Suprapubic skin (tissue), 4 donors: ENCODE data around the gene CGNL1.

ENCODE experiments used
- EP300 ChIP-seq: sonication (generic); formaldehyde crosslinking; IDR thresholded peaks from one replicate; pipeline ENCODE4 v1.6.1; 2017; ENCODE audit warnings: antibody characterized with exemption
- POLR2AphosphoS5 ChIP-seq, 3 donors: sonication (generic); formaldehyde crosslinking; IDR thresholded peaks; one replicate each; pipeline ENCODE4 v1.6.1; 2017; ENCODE audit warnings: antibody characterized with exemption in 3 of 3
- TF ChIP-seq, protein P1 (sequence below), 2 donors: fragments of 200-600 bp in 1 of 2; fragments of 450-650 bp in 1 of 2; sonication (generic) in 1 of 2; IDR thresholded peaks; one replicate each; pipeline ENCODE4 v1.5.1; 2016 to 2019; ENCODE audit warnings: antibody characterized with exemption in 2 of 2, mild to moderate bottlenecking in 1 of 2, moderate library complexity in 1 of 2

GRCh38 chr15:57389991-57390390 lies 13.7 kb downstream of the CGNL1 start:
- TF ChIP-seq, protein P1, sequence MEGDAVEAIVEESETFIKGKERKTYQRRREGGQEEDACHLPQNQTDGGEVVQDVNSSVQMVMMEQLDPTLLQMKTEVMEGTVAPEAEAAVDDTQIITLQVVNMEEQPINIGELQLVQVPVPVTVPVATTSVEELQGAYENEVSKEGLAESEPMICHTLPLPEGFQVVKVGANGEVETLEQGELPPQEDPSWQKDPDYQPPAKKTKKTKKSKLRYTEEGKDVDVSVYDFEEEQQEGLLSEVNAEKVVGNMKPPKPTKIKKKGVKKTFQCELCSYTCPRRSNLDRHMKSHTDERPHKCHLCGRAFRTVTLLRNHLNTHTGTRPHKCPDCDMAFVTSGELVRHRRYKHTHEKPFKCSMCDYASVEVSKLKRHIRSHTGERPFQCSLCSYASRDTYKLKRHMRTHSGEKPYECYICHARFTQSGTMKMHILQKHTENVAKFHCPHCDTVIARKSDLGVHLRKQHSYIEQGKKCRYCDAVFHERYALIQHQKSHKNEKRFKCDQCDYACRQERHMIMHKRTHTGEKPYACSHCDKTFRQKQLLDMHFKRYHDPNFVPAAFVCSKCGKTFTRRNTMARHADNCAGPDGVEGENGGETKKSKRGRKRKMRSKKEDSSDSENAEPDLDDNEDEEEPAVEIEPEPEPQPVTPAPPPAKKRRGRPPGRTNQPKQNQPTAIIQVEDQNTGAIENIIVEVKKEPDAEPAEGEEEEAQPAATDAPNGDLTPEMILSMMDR (IDR thresholded peaks at IDR 0.05) = no peak
- TF ChIP-seq POLR2AphosphoS5 (IDR thresholded peaks at IDR 0.05) = no peak
- no peak for TF ChIP-seq EP300
